RKO (cell line): Measurements from ENCODE around the gene NUP188.
"Not testable (repeated sequence)": the region's sequence is repeated elsewhere in the genome, so short reads cannot be mapped to it uniquely, and the experiment has no call there.

Experiments used
- DNase-seq: peaks from one replicate; pipeline ENCODE4 v3.0.0-alpha.2; 2016; ENCODE audit warnings: low spot score

Gene NUP188

DNA sequence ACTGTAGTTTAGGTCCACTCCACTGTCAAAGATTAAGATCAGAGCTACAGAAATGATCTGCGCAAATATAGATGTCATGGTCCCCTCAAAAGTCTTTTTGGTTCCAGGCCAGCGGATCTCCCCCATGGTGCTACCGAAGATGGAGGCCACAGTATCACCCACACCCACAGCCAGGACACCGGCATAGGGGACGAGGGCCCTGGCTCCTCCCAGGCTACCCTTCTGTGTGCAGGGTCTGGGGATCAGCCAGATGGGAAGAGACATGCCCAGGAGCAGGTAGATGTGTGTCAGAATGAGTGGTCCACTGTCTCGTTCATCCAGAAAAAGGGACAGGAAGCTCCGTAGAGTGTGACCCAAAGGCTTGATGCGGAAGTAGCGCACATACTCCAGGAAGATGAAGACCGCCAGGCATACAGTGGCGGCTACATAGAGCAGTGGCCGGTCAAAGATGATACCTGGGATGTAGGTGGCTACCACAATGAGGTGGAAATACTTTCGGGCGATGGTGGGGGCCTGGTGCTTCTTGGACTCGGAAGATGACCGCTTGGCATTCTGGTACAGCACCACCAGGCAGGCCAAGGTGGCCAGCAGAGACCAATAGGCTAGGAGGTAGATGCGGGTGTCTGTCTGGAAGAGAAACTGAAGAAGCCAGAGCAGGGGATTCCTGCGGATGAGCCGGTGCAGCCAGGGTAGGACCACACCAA is 1.5 kb upstream of the NUP188 start:
- no peak for DNase-seq

DNA sequence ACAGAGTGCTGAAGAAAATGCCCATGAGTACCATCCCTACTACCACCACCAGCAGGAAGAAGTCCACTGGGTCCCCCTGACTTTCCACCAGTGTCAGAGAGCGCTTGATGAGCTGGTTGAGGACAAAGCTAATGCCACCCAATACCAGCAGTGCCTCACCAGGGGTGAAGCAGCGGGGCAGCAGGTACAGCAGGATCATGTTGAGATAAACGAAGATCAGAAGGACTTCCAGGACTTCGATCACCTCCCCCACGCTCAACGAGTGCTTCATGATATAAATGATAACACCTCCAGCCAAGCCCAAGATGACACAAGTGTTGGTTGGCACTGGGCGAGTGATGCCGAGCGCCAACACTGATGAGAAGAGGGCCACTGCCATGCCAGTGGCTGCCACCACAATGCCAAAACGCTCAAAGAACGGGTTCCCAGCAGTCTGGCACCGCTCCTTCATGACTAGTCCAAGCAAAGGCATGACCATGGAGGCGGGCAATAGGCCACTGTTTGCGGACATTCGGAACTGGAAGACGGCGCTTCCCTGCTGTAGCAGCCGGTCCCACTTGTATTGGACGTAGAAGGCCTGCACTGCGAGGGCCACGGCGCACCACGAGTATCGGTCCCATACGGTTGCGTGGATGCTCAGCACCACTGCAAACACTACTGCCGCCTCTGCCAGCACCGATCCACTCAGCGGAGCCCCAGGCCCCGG is 775 bp upstream of the NUP188 start:
- DNase-seq = peak; percentile 56

DNA sequence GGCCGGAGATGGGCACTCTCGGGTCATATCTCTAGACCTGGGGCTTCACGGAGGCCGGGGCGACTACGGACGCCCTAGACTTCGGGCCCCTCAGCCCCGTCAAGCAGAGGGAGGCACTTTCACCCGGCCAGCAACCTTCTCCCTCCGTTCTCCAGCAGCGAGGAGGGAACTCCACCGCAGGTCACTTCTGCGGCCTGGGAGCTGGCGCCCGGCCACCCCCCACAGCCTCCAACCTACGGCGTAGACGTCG is 297 bp upstream of the NUP188 start:
- no peak for DNase-seq

DNA sequence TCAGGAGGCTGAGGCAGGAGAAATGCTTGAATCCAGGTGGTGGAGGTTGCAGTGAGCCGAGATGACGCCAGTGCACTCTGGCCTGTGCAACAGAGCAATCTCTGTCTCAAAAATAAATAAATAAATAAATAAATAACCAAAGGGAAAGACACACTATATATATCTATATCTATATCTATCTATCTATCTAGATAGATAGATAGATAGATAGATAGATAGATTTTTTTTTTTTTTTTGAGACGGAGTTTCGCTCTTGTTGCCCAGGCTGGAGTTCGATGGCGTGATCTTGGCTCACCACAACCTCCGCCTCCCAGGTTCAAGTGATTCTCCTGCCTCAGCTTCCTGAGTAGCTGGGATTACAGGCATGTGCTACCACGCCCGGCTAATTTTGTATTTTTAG is 13.9 kb downstream of the NUP188 start:
- DNase-seq = not testable (repeated sequence)

DNA sequence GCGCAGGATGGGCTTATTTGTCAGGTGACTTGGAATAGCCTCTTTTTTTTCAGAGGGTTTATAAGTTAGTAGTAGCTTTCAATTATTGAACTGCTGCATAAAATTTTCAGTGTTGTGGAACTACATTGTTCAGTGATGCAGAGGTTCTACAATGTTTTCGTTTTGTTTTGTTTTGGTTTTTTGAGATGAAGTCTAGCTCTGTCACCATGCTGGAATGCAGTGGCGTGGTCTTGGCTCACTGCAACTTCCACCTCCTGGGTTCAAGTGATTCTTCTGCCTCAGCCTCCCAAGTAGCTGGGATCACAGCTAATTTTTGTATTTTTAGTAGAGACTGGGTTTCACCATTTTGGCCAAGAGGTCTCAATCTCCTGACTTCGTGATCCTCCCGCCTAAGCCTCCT is 22.0 kb downstream of the NUP188 start:
- no peak for DNase-seq

DNA sequence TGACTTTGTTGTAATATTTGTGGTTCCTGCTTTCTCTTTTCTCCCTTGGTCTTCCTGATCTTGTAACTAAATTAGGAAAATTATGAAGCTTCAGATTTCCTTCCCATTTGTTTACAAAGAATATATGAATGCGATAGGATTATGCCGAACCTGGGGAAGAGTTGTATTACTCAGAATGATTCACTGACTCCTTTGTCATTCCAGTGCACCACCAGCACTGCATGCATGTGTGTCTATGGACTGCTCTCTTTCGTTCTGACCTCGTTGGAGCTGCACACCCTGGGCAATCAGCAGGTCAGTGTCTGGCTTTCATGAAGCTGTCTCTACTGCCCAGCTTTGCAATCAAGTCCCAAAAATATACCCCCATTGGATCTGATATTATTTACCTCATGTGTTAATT is 25.5 kb downstream of the NUP188 start:
- DNase-seq = peak; percentile 78

DNA sequence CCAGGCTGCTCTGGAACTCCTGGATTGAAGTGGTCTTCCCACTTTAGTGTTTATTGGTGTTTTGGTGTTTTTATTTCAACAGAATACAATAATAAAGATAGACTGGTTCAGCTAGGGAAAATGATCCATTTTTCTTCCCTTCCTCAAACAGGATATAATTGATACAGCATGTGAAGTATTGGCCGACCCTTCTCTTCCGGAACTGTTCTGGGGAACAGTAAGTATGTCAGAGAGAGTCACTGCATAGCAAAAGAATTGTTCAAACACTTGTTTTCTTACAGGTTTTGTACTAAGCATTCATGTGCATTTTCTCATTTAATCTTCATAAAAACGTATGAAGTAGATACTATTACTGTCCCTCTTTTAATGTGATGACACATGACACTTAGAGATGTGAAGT is 31.6 kb downstream of the NUP188 start:
- no peak for DNase-seq

DNA sequence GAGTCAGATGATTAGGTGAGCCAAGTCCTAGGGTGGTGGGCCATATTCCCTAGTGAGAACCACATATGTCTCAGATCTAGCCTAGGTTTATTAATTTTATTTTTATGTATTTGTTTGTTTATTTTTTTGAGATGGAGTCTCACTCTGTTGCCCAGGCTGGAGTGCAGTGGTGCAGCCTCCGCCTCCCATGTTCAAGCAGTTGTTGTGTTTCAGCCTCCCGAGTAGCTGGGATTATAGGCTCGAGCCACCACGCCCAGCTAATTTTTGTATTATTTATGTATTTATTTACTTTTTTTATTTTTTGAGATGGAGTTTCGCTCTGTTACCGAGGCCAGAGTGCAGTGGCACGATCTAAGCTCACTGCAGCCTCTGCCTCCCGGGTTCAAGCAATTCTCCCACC is 36.0 kb downstream of the NUP188 start:
- no peak for DNase-seq

DNA sequence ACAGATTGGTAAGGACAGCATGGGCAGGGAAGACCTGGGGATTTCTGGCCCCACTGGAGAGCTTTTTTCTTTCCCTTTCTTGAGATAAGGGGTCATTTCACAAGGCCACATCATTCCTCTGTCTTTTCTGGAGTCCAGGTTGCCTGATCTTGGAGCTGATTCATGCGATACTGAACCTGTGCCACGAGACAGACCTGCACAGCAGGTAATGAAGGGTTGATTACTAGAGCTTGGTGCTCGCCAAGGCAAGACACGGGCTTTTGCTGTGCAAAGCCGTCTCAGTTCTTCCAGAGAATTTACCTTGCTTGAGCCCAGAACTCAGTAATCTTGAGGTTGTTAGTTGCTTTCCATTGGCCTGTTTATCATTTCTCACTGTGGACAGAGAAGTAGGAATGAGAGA is 39.2 kb downstream of the NUP188 start:
- DNase-seq = no peak

DNA sequence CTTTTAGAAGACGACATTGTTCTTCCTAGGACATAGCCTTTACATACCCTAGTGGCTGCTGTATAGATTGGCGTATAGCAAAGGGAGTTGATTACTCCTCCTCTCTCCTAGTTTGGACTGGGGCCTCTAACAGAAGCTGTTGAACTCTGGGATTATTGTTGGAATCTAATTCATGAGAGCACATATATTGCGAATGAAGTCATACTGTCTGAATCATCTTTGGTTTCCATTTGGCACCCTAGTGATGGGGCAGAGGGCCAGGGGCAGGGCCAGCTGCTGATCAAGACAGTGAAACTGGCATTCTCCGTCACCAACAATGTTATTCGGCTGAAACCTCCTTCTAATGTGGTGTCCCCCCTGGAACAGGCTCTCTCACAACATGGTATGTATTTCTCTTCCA is 40.3 kb downstream of the NUP188 start:
- peak; percentile 73 for DNase-seq

DNA sequence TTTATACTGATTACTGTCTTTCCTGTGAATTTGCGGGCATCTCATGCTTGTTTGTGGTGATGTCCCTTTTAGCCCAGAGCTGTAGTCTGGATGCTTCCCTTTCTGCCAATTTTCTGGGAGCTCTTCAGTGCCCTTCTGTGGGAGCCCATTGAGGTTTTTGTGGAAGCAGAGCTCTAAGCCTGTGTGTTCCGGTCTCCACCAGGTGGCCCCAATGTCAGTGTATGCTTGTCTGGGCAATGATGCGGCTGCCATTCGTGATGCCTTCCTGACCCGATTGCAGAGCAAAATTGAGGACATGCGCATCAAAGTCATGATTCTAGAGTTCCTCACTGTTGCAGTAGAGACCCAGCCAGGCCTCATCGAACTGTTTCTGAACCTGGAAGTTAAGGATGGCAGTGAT is 45.5 kb downstream of the NUP188 start:
- peak; percentile 58 for DNase-seq

DNA sequence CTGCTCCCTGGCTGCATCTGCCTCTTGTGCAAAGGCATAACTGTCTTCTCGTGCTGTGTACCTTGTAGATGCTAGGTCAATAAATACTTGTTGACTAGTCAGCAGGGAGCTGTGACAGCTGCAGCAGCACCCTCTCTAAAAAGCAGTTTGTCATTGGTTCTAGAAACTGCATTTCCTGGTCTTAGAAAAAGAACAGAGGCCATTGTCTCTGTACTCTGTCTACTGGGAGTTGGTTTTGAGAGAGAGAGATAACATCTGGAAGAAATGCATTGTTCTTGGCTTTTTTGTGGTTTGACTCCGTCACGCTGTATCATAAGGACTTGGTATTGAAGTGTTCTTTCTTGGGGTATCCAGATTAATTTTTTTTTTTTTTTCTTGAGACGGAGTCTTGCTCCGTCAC is 48.3 kb downstream of the NUP188 start:
- DNase-seq = no peak

DNA sequence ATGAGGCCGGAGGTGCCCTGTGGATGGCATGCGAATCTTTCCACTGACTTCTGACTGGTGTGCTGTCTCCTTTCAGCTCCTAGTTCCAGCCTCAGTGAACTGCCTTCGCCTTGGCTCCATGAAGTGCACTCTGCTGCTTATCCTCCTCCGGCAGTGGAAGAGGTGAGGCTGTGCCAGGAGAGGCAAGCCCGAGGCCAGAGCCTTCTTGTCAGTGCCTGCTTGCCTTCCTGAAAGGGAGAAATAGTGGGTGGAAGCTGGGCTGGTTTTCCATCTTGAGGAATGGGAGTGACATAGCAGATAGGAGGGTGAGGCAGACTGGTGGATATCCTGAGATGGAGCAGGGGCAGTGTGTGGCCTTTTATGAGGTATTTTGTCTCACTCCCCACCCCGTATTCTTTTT is 51.0 kb downstream of the NUP188 start:
- no peak for DNase-seq

DNA sequence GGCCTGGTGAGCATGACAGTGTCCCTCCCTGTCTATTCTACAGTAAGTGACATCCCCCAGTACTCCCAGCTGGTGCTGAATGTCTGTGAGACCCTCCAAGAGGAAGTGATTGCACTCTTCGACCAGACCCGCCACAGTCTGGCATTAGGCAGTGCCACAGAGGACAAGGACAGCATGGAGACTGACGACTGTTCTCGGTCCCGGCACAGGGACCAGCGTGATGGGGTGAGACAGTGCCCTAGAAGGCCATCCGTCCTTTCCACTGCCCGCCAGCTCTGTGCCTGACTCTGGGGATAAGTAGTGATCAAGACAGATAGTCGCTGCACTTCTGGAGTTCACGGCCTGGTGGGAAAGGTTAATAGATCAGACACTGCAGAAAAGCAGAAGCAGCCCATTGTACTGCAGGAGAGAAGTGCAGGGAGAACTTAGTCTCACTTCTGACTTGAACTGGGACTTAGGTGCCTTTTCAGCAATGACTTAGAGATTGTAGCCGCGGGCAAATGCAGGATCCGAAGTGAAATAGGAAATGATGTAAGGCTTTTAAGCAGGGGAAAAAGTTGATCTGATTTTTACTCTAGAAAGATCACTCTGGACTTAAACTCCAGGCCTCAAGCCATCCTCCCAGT is 52.2 kb downstream of the NUP188 start:
- DNase-seq = no peak

DNA sequence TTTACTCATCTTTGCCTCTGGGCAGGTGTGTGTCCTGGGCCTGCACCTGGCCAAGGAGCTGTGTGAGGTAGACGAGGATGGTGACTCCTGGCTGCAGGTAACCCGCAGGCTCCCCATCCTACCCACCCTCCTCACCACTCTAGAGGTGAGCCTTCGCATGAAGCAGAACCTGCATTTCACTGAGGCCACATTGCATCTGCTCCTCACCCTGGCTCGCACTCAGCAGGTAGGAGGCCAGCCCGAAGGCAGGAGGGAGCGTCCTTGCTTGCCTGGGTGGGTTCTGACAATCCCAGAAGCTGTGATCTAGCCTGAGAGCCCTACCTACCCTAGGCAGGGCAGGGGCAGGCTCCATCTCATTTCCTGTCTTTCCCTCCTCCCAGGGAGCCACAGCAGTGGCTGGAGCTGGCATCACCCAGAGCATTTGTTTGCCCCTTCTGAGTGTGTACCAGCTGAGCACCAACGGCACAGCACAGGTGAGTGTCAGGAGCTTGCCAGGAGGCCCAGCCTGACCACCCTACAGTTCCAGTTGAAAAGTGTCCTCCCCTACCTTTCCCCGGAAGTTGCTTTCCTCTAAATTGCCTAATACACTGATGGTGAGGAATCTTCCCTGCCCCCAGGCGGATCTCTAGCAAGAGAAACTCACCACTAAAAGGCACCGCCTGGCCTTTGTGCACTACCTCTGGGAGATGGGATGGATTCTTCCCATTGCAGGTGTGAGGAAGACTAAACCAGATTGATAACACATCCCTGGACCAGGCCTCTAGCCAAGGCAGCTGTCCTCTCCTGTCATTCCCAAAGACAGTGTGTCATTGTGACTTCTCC is 54.2 kb downstream of the NUP188 start:
- DNase-seq = no peak

DNA sequence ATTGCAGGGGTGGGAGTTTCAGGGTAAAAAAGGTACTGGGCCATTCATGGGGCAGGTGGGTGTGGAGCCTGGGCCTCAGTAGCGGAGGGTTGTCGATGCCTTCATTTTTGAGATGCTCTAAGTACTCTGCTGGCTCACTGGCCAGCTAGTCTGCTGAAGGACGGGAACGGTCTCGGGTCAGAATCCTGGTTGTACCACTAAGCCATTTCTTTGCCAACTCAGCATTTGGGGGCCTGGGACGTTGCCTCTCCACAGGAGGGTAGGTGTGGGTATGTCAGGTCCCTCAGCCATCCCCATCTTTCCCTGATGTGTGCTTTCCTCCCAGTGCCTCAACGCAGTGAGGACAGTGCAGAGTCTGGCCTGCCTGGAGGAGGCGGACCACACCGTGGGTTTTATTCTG is 55.5 kb downstream of the NUP188 start:
- no peak for DNase-seq

DNA sequence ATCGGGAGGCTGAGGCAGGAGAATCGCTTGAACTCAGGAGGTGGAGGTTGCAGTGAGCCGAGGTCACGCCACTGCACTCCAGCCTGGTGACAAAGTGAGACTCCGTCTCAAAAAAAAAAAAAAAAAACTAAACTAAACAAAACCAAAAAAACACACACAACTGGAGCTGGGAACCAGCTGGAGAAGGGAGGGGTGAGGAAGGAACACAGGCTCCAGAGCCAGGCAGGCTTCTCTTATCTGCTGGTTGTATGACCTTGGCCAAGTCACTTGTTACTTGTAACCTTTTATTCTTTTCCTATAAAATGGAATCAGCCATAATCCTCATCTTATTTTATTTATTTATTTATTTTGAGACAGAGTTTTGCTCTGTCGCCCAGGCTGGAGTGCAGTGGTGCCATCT is 56.7 kb downstream of the NUP188 start:
- DNase-seq = not testable (repeated sequence)

DNA sequence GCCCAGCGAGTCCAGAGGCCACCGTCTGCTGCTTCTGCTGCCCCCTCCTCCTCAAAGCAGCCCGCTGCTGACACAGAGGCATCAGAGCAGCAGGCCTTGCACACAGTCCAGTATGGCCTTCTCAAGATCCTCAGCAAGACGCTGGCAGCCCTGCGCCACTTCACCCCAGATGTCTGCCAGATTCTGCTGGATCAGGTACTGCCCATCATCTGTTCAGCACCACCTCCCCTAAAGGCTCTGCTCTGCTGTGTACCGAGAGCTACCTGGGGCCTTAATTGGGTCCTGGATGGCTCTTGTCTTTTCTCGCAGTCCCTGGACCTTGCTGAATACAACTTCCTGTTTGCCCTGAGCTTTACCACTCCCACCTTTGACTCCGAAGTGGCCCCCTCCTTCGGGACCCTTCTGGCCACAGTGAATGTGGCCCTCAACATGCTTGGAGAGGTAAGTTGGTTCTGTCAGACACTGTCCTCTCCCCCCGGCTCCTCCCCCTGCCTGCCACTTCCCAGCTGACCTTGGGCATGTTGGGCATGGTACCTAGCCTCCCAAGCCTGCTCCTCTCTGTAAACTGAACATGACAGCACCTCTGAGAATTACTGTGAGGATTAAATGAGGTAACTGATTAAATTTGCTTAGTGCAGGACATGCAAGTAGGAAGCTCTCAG is 58.0 kb downstream of the NUP188 start:
- DNase-seq = no peak

DNA sequence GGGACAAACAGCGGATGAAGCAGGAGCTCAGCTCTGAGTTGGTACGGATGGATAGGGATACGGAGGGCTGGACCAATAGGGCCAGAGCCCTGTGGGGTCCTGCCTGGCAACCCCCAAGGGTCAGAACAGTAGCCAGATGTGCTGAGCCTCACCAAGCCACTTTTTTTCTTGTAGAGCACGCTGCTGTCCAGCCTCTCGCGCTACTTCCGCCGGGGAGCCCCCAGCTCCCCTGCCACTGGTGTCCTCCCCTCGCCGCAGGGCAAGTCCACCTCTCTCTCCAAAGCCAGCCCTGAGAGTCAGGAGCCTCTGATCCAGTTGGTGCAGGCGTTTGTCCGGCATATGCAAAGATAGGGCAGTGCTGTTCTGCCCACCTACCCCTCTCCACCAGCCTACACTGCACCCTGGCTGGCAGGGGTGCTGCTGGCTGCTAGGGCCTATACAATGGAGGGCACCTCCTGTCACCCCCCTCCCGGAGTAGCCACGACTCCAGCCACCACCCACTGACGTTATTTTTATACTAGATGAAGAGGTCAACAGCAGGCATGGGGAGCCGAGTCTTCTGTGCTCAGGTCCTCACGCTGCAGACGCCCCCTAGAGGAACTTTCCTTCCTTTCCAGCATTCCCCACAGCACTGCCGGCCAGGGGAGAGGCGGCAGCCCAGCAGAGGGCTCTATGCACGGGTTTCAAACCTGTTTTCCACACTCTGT is 59.0 kb downstream of the NUP188 start:
- peak; percentile 93 for DNase-seq

DNA sequence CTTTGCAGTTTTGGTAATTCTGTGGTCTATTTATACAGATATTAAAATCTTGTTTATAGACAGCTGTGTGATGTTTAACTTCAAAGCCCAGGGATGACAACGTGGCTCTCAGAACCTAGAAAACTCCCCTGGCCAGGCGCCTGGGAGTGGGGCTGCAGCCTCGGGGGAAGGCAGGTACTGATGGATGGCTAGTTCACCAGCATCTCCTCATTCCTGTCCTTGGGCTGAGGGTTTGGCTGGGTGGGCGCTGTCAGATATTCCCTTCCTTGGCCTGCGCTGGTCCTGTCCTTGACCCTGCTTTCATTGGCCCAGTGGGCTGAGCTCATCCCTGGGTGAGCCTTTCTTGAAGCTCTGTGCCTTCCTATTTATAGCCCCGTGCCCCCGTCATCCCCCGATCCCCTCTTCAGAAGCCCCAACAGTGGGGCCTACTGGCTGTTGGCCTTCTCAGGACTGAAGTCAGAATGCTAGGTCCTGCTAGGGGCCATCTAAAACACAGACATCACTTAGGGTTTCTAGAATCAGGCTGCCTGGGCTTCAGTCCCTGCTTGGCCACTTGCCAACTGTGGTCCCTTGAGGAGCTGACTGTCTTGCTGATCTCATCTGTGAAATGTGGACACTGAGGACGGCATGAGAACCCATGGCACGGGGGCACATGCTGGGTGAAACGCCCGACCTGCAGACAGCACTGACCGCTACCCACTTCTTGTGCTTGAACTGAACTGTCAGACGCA is 59.7 kb downstream of the NUP188 start:
- no peak for DNase-seq
